HG02852 (cell line): ENCODE results near the gene SLC9A3.

Experiments used
- ATAC-seq: cut with Tn5 transposase; IDR thresholded peaks from one replicate; pipeline ENCODE4 v1.9.1; 2021; ENCODE audit warnings: mild to moderate bottlenecking, moderate library complexity; ENCODE audit not compliant: unreplicated experiment

SLC9A3 gene

GRCh38 chr5:421287-421880, 102.9 kb downstream of the SLC9A3 start:
- ATAC-seq: no peak

GRCh38 chr5:420632-421286, 103.5 kb downstream of the SLC9A3 start:
- ATAC-seq: no peak
